ENCODE data around the gene FOXQ1. TPM values are rescaled to one million over a fixed set of nuclear protein-coding genes. Genes with fewer than 3 reads are reported as not detected.

Gene FOXQ1
- polyA plus RNA-seq, 1 of the 3 experiments (the other 2 are of a cell fraction): not detected

DNA sequence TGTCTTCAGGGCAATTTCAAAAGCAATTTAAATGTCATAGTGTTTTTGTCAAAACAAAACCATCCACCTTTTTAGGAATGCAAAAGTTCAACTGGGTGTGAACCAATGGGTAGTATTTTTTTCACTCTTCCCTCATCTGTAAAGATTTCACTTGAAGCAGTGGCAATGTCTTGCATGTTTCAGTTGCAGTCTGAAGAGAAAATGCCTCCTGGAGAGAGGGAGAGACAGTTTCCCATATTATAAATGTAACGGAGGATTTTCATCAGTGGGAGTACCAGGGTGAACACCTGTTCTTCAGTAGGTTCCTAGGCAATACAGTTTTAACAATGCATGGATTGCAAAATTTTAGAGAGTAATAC lies 3.3 kb downstream of the FOXQ1 start:
- Histone ChIP-seq H3K79me2 (ENCODE audit: insufficient read depth) (no peaks in the 10 kb centered on the region), H3K27me3 (ENCODE audit: insufficient read depth) (peaks cover 52% of the 10 kb centered on the region), H3K9ac (no peak overlapping the region), H2AFZ (ENCODE audit: low read depth) (no peak overlapping the region), H3K27ac (ENCODE audit: low read depth in 2 of 2, low read length in 1 of 2) (no peak overlapping the region), H3K4me2 (no peak overlapping the region), H3K36me3 (replicated peaks in 1 of 2; ENCODE audit: control insufficient read depth in 1 of 2, insufficient read depth in 2 of 2, low read length in 1 of 2) (no peaks in the 10 kb centered on the region), H3K4me1 (ENCODE audit: control insufficient read depth in 1 of 2, insufficient read depth in 2 of 2, low read depth in 1 of 2, low read length in 1 of 2) (no peaks in the 10 kb centered on the region; a peak in 1 of 4 replicates), H3K9me3 (no peaks in the 10 kb centered on the region), H3K4me3 (ENCODE audit: low read depth in 2 of 2, low read length in 1 of 2) (no peak overlapping the region), H3F3A (replicated peaks; ENCODE audit: insufficient read depth) (peaks cover 3% of the 10 kb centered on the region), H4K20me1 (ENCODE audit: insufficient read depth) (no peaks in the 10 kb centered on the region), H3K9me2 (no peaks in the 10 kb centered on the region)
- no peak for TF ChIP-seq SIN3A (IDR thresholded peaks at IDR 0.05; ENCODE audit: borderline replicate concordance, low read depth, low read length)
- TF ChIP-seq MXI1 (IDR thresholded peaks at IDR 0.05; ENCODE audit: low read depth, low read length): no peak
- no peak for TF ChIP-seq EZH2phosphoT487 (IDR thresholded peaks at IDR 0.05; ENCODE audit: borderline replicate concordance, low read depth)
- TF ChIP-seq EP300 (IDR thresholded peaks at IDR 0.05; ENCODE audit: borderline replicate concordance in 1 of 2, low read depth in 1 of 2, low read length in 1 of 2): no peak
- TF ChIP-seq POLR2AphosphoS5 (IDR thresholded peaks at IDR 0.05; ENCODE audit: low read depth, low read length): no peak
- no peak for TF ChIP-seq RAD21 (IDR thresholded peaks at IDR 0.05; ENCODE audit: low read length)
- no peak for TF ChIP-seq FOXM1 (IDR thresholded peaks at IDR 0.05; ENCODE audit: low read depth)
- TF ChIP-seq, protein P1, sequence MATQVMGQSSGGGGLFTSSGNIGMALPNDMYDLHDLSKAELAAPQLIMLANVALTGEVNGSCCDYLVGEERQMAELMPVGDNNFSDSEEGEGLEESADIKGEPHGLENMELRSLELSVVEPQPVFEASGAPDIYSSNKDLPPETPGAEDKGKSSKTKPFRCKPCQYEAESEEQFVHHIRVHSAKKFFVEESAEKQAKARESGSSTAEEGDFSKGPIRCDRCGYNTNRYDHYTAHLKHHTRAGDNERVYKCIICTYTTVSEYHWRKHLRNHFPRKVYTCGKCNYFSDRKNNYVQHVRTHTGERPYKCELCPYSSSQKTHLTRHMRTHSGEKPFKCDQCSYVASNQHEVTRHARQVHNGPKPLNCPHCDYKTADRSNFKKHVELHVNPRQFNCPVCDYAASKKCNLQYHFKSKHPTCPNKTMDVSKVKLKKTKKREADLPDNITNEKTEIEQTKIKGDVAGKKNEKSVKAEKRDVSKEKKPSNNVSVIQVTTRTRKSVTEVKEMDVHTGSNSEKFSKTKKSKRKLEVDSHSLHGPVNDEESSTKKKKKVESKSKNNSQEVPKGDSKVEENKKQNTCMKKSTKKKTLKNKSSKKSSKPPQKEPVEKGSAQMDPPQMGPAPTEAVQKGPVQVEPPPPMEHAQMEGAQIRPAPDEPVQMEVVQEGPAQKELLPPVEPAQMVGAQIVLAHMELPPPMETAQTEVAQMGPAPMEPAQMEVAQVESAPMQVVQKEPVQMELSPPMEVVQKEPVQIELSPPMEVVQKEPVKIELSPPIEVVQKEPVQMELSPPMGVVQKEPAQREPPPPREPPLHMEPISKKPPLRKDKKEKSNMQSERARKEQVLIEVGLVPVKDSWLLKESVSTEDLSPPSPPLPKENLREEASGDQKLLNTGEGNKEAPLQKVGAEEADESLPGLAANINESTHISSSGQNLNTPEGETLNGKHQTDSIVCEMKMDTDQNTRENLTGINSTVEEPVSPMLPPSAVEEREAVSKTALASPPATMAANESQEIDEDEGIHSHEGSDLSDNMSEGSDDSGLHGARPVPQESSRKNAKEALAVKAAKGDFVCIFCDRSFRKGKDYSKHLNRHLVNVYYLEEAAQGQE (IDR thresholded peaks at IDR 0.05; ENCODE audit: low read depth, low read length): no peak
- 19% methylated on average over 1 of the region's 1 CpG for WGBS (ENCODE audit: low lambda C conversion rate)
- ChIA-PET CTCF (no interaction called here), POLR2A (no interaction called here)
- no peak for DNase-seq

DNA sequence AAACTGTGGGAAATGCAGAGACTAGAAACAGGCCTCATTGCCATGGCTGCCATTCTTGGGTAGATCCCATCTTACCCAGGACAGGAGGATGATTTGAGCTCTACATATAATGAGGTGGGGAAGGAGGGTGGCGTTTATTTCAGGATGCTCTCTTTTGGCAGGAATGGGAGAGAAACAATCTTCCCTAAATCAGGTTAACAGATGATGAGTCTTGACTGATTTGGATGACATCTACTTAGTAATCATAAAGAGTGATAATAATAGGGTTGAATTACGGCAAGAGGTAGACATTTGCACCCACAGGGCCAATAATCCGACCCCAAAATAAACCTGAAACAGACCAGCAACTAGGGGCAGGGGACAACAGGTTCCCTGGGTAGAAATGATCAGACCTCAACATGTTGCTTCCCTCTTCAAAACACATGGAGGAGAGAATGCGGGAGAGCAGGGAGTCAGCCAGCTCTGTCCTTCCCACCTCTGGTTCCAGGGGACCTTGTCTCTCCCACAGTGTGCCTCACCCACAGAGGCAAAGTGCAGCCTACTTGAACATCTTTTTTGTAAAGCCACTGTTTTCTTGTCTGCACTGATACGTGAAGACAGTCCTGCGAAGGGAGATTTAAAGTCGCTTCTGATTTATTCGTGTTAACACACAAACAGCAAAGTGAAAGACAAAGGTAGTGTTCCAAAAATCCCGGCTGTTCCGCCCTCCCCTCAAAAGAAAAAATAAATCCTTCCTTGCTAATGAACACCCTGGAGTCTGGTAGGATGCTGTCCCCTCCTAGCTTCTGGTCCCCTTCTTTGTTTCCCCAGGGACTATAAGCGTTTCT lies 3.9 kb downstream of the FOXQ1 start:
- WGBS (ENCODE audit: low lambda C conversion rate): 13% methylated on average over 11 of the region's 11 CpGs
- H3K4me2 ChIP-seq: peak overlapping the region; percentile 71

More for the DNA sequence above, 3.9 kb downstream of the FOXQ1 start:
- Histone ChIP-seq H3K9me2 (no peaks in the 10 kb centered on the region), H3K4me3 (ENCODE audit: low read depth in 2 of 2, low read length in 1 of 2) (peak overlapping the region in 1 of 2 experiments; percentile 58; a peak in 3 of 4 replicates), H3K27me3 (ENCODE audit: insufficient read depth) (peaks cover 46% of the 10 kb centered on the region), H3K79me2 (ENCODE audit: insufficient read depth) (no peaks in the 10 kb centered on the region), H3K36me3 (replicated peaks in 1 of 2; ENCODE audit: control insufficient read depth in 1 of 2, insufficient read depth in 2 of 2, low read length in 1 of 2) (no peaks in the 10 kb centered on the region), H3K9me3 (no peaks in the 10 kb centered on the region), H2AFZ (ENCODE audit: low read depth) (no peak overlapping the region), H3K27ac (ENCODE audit: low read depth in 2 of 2, low read length in 1 of 2) (no peak overlapping the region), H3K9ac (no peak overlapping the region), H3F3A (replicated peaks; ENCODE audit: insufficient read depth) (peaks cover 3% of the 10 kb centered on the region), H3K4me1 (ENCODE audit: control insufficient read depth in 1 of 2, insufficient read depth in 2 of 2, low read depth in 1 of 2, low read length in 1 of 2) (no peaks in the 10 kb centered on the region; a peak in 1 of 4 replicates), H4K20me1 (ENCODE audit: insufficient read depth) (no peaks in the 10 kb centered on the region)
- no peak for DNase-seq
- TF ChIP-seq FOXJ3 (CRISPR knock-in tag; IDR thresholded peaks at IDR 0.05): no peak
- TF ChIP-seq RXRA (IDR thresholded peaks at IDR 0.05; ENCODE audit: borderline replicate concordance, low read depth): no peak
- CTCF ChIA-PET: no interaction called here
- POLR2A ChIA-PET: no interaction called here

Data from SK-N-SH (cell line).